H9 (cell line): ENCODE results near the gene ZFP28. TPM values are rescaled to one million over a fixed set of nuclear protein-coding genes. Genes with fewer than 3 reads are reported as not detected.

Source experiments
- DNase-seq: peaks from one replicate; pipeline ENCODE4 v3.0.0-alpha.2; 2017
- H2AFZ ChIP-seq: one replicate; pipeline ENCODE4 v1.6.1; 2013; ENCODE audit warnings: mild to moderate bottlenecking, low read length, control low read depth, moderate library complexity
- H2AK5ac ChIP-seq: 2 replicates; pipeline ENCODE4 v1.6.1; 2013; ENCODE audit warnings: low read length, control low read depth, mixed read lengths; ENCODE audit not compliant: insufficient read length
- H2BK120ac ChIP-seq: one replicate; pipeline ENCODE4 v1.6.1; 2013; ENCODE audit warnings: low read depth, mild to moderate bottlenecking, low read length, control low read depth, inconsistent platforms; ENCODE audit not compliant: poor library complexity, severe bottlenecking
- H2BK12ac ChIP-seq: 2 replicates; pipeline ENCODE4 v1.6.1; 2013; ENCODE audit warnings: low read length, control low read depth, mixed read lengths, low read depth; ENCODE audit not compliant: insufficient read length
- H2BK15ac ChIP-seq: 2 replicates; pipeline ENCODE4 v1.6.1; 2013; ENCODE audit warnings: low read depth, low read length, control low read depth
- H2BK20ac ChIP-seq: one replicate; pipeline ENCODE4 v1.6.1; 2013; ENCODE audit warnings: low read depth, mild to moderate bottlenecking, low read length, control low read depth, inconsistent platforms; ENCODE audit not compliant: poor library complexity, severe bottlenecking
- H2BK5ac ChIP-seq: 2 replicates; pipeline ENCODE4 v1.6.1; 2013; ENCODE audit warnings: low read length, control low read depth, mixed read lengths; ENCODE audit not compliant: insufficient read length
- H3K14ac ChIP-seq: 2 replicates; pipeline ENCODE4 v1.6.1; 2013; ENCODE audit warnings: low read length, control low read depth; ENCODE audit not compliant: insufficient read depth
- H3K18ac ChIP-seq: 2 replicates; pipeline ENCODE4 v1.6.1; 2013; ENCODE audit warnings: low read depth, mild to moderate bottlenecking, mixed read lengths, low read length, control low read depth; ENCODE audit not compliant: insufficient read length
- H3K23ac ChIP-seq: 2 replicates; pipeline ENCODE4 v1.6.1; 2013; ENCODE audit warnings: low read length, control low read depth, mixed read lengths, low read depth; ENCODE audit not compliant: insufficient read length
- H3K23me2 ChIP-seq: 2 replicates; pipeline ENCODE4 v1.6.1; 2013; ENCODE audit warnings: low read depth, mild to moderate bottlenecking, mixed read lengths, low read length, control low read depth; ENCODE audit not compliant: insufficient read length, poor library complexity, severe bottlenecking
- H3K27ac ChIP-seq: 2 replicates; pipeline ENCODE4 v1.5.1; 2013; ENCODE audit warnings: low read length, control low read depth, mixed read lengths, low read depth; ENCODE audit not compliant: insufficient read length
- H3K27me3 ChIP-seq: 2 replicates; pipeline ENCODE4 v1.6.1; 2013; ENCODE audit warnings: low read length, control low read depth, inconsistent platforms; ENCODE audit not compliant: insufficient read depth
- H3K4ac ChIP-seq: 2 replicates; pipeline ENCODE4 v1.6.1; 2013; ENCODE audit warnings: low read depth, mild to moderate bottlenecking, control low read depth, inconsistent platforms, low read length, moderate library complexity
- H3K4me1 ChIP-seq: 2 replicates; pipeline ENCODE4 v1.6.1; 2013; ENCODE audit warnings: low read length, control low read depth, inconsistent platforms; ENCODE audit not compliant: insufficient read depth
- H3K4me2 ChIP-seq: 2 replicates; pipeline ENCODE4 v1.6.1; 2013; ENCODE audit warnings: low read length, control low read depth, mixed read lengths; ENCODE audit not compliant: insufficient read length, insufficient read depth
- H3K56ac ChIP-seq: 2 replicates; pipeline ENCODE4 v1.6.1; 2013; ENCODE audit warnings: low read depth, mild to moderate bottlenecking, mixed read lengths, low read length, control low read depth; ENCODE audit not compliant: insufficient read length
- H3K79me1 ChIP-seq: 2 replicates; pipeline ENCODE4 v1.6.1; 2013; ENCODE audit warnings: low read depth, mild to moderate bottlenecking, moderate library complexity, low read length, control low read depth, inconsistent platforms; ENCODE audit not compliant: insufficient read depth, poor library complexity, severe bottlenecking
- H3K79me2 ChIP-seq: 2 replicates; pipeline ENCODE4 v1.6.1; 2013; ENCODE audit warnings: low read length, control low read depth, inconsistent platforms; ENCODE audit not compliant: insufficient read depth
- H3K9ac ChIP-seq: 2 replicates; pipeline ENCODE4 v1.6.1; 2013; ENCODE audit warnings: low read length, control low read depth, mixed read lengths; ENCODE audit not compliant: insufficient read length; ENCODE audit errors: extremely low read depth
- H3K9me3 ChIP-seq: one replicate; pipeline ENCODE4 v1.6.1; 2013; ENCODE audit warnings: low read depth, low read length, inconsistent platforms; ENCODE audit not compliant: control insufficient read depth
- H3T11ph ChIP-seq: one replicate; pipeline ENCODE4 v1.6.1; 2013; ENCODE audit warnings: mild to moderate bottlenecking, low read length, control low read depth, inconsistent platforms
- H4K20me1 ChIP-seq: one replicate; pipeline ENCODE4 v1.6.1; 2013; ENCODE audit not compliant: control insufficient read depth, insufficient read length, insufficient read depth
- H4K5ac ChIP-seq: 2 replicates; pipeline ENCODE4 v1.6.1; 2013; ENCODE audit warnings: low read depth, mild to moderate bottlenecking, mixed read lengths, low read length, control low read depth; ENCODE audit not compliant: insufficient read length
- H4K8ac ChIP-seq: replicated peaks from 2 replicates; pipeline ENCODE4 v1.6.1; 2013; ENCODE audit warnings: low read length, control low read depth, mixed read lengths, low read depth; ENCODE audit not compliant: insufficient read length
- H4K91ac ChIP-seq: 2 replicates; pipeline ENCODE4 v1.6.1; 2013; ENCODE audit warnings: low read depth, mild to moderate bottlenecking, moderate library complexity, mixed read lengths, low read length, control low read depth; ENCODE audit not compliant: insufficient read length
- H3K27ac Mint-ChIP-seq, 3 experiments: 2 replicates in 2 of 3; 3 replicates in 1 of 3; pipeline ENCODE4 v1.8.0; 2020 to 2021; ENCODE audit warnings: mixed read lengths in 3 of 3, mild to moderate bottlenecking in 1 of 3, moderate library complexity in 1 of 3
- H3K27me3 Mint-ChIP-seq: 2 replicates; pipeline ENCODE4 v1.8.0; 2021; ENCODE audit warnings: low read depth, mild to moderate bottlenecking, moderate library complexity, mixed read lengths
- H3K36me3 Mint-ChIP-seq, 3 experiments: 2 replicates in 2 of 3; 3 replicates in 1 of 3; pipeline ENCODE4 v1.8.0; 2020 to 2021; ENCODE audit warnings: low read depth in 3 of 3, mixed read lengths in 3 of 3; ENCODE audit not compliant: insufficient read depth in 1 of 3
- H3K4me1 Mint-ChIP-seq, 2 experiments: 2 replicates each; pipeline ENCODE4 v1.8.0; 2020; ENCODE audit warnings: mixed read lengths in 2 of 2
- H3K4me3 Mint-ChIP-seq, 2 experiments: 2 replicates in 1 of 2; 3 replicates in 1 of 2; pipeline ENCODE4 v1.8.0; 2020 to 2021; ENCODE audit warnings: mild to moderate bottlenecking in 2 of 2, mixed read lengths in 2 of 2, moderate library complexity in 1 of 2
- H3K9me3 Mint-ChIP-seq, 2 experiments: 2 replicates in 1 of 2; 3 replicates in 1 of 2; pipeline ENCODE4 v1.8.0; 2020; ENCODE audit warnings: mild to moderate bottlenecking in 2 of 2, mixed read lengths in 2 of 2, moderate library complexity in 1 of 2
- WGBS: extraction: QIAGEN DNeasy Blood & Tissue Kit; methylation state at CpG from one replicate; pipeline ENCODE4 v1.1.7; 2013; ENCODE audit warnings: missing lambda C conversion rate, low lambda C conversion rate, mixed read lengths; ENCODE audit not compliant: insufficient read length; ENCODE audit errors: extremely low coverage; 5-methylcytosine and 5-hydroxymethylcytosine counted together
- total RNA-seq: library from RNA; stranded (reverse); gene quantifications from 2 replicates; pipeline ENCODE4 v1.2.1, GENCODE V29; 2021
- TF ChIP-seq, protein P1 (sequence below): fragments of 200-600 bp; sonication (generic); conservative IDR thresholded peaks from 3 replicates; pipeline ENCODE4 v1.8.0; 2021; ENCODE audit warnings: antibody characterized with exemption, mild to moderate bottlenecking

The ZFP28 gene
- total RNA-seq, 1 experiment from 2014 or later, result 3.8 TPM

DNA sequence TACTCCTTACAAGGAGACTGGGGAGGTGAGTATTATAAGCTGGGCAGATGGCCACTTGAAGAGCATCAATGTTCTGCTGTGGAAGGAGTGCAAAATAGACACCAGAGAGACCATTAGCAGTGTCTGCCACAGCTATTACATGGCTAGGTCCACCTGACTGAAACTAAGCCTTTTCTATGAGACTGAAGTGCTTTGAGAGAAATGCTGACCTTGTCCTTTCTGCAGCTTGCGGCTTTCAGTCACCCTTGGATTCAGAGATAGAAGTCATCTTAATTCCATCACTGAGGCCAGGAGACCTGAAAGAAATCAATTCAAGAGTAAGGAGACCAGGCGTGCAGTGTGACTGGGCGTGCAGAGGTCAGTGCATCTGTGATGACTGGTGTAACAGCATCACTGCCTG, 1.3 kb upstream of the ZFP28 start:
- Mint-ChIP-seq H3K36me3 (peaks cover 25 to 31% (median 28%) of the 10 kb centered on the region in 3 experiments), H3K4me1 (no peaks in the 10 kb centered on the region; a peak in 1 of 4 replicates), H3K9me3 (peaks cover 81 to 86% of the 10 kb centered on the region in 2 experiments), H3K27me3 (peaks cover 8% of the 10 kb centered on the region), H3K4me3 (peak overlapping the region; percentile 80 to 81), H3K27ac (no peak overlapping the region)
- Histone ChIP-seq H3K4ac (no peak overlapping the region), H4K5ac (no peak overlapping the region), H4K20me1 (no peaks in the 10 kb centered on the region), H2BK20ac (no peak overlapping the region), H4K91ac (no peak overlapping the region), H3K9ac (no peak overlapping the region), H2AFZ (no peak overlapping the region), H3K79me1 (no peaks in the 10 kb centered on the region), H2BK12ac (no peak overlapping the region), H2BK5ac (no peak overlapping the region), H3K79me2 (no peaks in the 10 kb centered on the region), H3K4me1 (no peaks in the 10 kb centered on the region; the same call in 1 of the 2 replicates), H3T11ph (no peak overlapping the region), H3K18ac (no peak overlapping the region), H3K23ac (no peak overlapping the region), H3K27ac (no peak overlapping the region), H4K8ac (no peak overlapping the region), H2AK5ac (no peak overlapping the region), H3K56ac (no peak overlapping the region), H3K27me3 (no peaks in the 10 kb centered on the region), H3K23me2 (peaks cover 7% of the 10 kb centered on the region), H2BK15ac (no peak overlapping the region), H3K9me3 (peaks cover 38% of the 10 kb centered on the region), H3K14ac (no peak overlapping the region), H3K4me2 (peak overlapping the region; percentile 70), H2BK120ac (no peak overlapping the region)
- TF ChIP-seq, protein P1, sequence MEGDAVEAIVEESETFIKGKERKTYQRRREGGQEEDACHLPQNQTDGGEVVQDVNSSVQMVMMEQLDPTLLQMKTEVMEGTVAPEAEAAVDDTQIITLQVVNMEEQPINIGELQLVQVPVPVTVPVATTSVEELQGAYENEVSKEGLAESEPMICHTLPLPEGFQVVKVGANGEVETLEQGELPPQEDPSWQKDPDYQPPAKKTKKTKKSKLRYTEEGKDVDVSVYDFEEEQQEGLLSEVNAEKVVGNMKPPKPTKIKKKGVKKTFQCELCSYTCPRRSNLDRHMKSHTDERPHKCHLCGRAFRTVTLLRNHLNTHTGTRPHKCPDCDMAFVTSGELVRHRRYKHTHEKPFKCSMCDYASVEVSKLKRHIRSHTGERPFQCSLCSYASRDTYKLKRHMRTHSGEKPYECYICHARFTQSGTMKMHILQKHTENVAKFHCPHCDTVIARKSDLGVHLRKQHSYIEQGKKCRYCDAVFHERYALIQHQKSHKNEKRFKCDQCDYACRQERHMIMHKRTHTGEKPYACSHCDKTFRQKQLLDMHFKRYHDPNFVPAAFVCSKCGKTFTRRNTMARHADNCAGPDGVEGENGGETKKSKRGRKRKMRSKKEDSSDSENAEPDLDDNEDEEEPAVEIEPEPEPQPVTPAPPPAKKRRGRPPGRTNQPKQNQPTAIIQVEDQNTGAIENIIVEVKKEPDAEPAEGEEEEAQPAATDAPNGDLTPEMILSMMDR, result no peak
- no CpG with 5 or more reads among the region's 3 CpGs for WGBS
- DNase-seq, result no peak
